GM21367 (cell line): Measurements from ENCODE around the gene YOD1.

Experiments
- ATAC-seq: cut with Tn5 transposase; IDR thresholded peaks from one replicate; pipeline ENCODE4 v1.9.1; 2021; ENCODE audit not compliant: unreplicated experiment

YOD1 gene

GRCh38 chr1:207051191-207051943 is at the start of gene YOD1:
Gene YOD1, minus strand, starts transcription at chr1:207051208. Its CDS starts 178 bp downstream, at chr1:207051030.
- no peak for ATAC-seq

- ATAC-seq: no peak
These were observed 46.9 kb upstream of the YOD1 start for GRCh38 chr1:207097871-207098324.

- no peak for ATAC-seq
These were observed 42.9 kb upstream of the YOD1 start for GRCh38 chr1:207093944-207094343.

GRCh38 chr1:207091200-207091908 is 40.3 kb upstream of the YOD1 start:
- ATAC-seq: no peak

- ATAC-seq: no peak
These were observed 38.8 kb upstream of the YOD1 start for GRCh38 chr1:207089627-207090355.

- ATAC-seq: no peak
These were observed 38.0 kb upstream of the YOD1 start, which contains the start of gene C4BPB for GRCh38 chr1:207088701-207089626. Gene C4BPB, plus strand, starts transcription at chr1:207088860. Its CDS starts 672 bp downstream, at chr1:207089532.

- ATAC-seq: no peak
These were observed 37.2 kb upstream of the YOD1 start for GRCh38 chr1:207088161-207088560.

- ATAC-seq: no peak
These were observed 34.9 kb upstream of the YOD1 start for GRCh38 chr1:207085887-207086286.

GRCh38 chr1:207084701-207085180 is 33.7 kb upstream of the YOD1 start:
- no peak for ATAC-seq

GRCh38 chr1:207084232-207084631 is 33.2 kb upstream of the YOD1 start:
- ATAC-seq: no peak

- no peak for ATAC-seq
These were observed 30.8 kb upstream of the YOD1 start for GRCh38 chr1:207081806-207082205.

- ATAC-seq: no peak
These were observed 30.1 kb upstream of the YOD1 start for GRCh38 chr1:207081088-207081487.

GRCh38 chr1:207079706-207080241 is 28.8 kb upstream of the YOD1 start:
- no peak for ATAC-seq

- no peak for ATAC-seq
These were observed 27.6 kb upstream of the YOD1 start for GRCh38 chr1:207078578-207079132.

GRCh38 chr1:207077470-207078377 is 26.7 kb upstream of the YOD1 start:
- ATAC-seq: peak; percentile 51

- no peak for ATAC-seq
These were observed 26.0 kb upstream of the YOD1 start for GRCh38 chr1:207077012-207077411.

GRCh38 chr1:207076181-207076955 is 25.4 kb upstream of the YOD1 start:
- ATAC-seq: no peak
